ENCODE data around the gene GRK6.

DNA sequence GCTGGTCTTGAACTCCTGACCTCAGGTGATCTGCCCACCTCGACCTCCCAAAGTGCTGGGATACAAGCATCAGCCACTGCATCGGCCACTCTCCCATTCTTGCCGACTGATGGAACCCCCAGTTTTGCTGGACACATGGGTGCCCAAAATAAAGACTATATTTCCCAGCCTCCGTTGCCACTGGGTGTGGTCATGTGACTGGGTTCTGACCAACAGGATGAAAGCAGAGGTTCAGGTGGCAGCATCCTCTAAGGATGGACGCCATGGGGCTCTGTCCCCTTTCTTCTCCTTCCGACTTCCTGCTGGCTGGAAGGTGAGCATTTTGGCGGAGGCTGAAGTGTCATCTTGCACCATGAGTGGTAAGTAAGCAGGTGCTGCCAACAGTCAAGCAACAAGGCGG is 60.7 kb downstream of the GRK6 start:
- TF ChIP-seq CBX5 (IDR thresholded peaks at IDR 0.05; ENCODE audit: borderline replicate concordance, low read depth) = no peak
- no peak for TF ChIP-seq CBX3 (IDR thresholded peaks at IDR 0.05; ENCODE audit: borderline replicate concordance in 1 of 2, low read length in 2 of 2)
- no peak for TF ChIP-seq CC2D1A (IDR thresholded peaks at IDR 0.05)
- TF ChIP-seq, protein P1, sequence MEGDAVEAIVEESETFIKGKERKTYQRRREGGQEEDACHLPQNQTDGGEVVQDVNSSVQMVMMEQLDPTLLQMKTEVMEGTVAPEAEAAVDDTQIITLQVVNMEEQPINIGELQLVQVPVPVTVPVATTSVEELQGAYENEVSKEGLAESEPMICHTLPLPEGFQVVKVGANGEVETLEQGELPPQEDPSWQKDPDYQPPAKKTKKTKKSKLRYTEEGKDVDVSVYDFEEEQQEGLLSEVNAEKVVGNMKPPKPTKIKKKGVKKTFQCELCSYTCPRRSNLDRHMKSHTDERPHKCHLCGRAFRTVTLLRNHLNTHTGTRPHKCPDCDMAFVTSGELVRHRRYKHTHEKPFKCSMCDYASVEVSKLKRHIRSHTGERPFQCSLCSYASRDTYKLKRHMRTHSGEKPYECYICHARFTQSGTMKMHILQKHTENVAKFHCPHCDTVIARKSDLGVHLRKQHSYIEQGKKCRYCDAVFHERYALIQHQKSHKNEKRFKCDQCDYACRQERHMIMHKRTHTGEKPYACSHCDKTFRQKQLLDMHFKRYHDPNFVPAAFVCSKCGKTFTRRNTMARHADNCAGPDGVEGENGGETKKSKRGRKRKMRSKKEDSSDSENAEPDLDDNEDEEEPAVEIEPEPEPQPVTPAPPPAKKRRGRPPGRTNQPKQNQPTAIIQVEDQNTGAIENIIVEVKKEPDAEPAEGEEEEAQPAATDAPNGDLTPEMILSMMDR (IDR thresholded peaks at IDR 0.05 in 2 of 3, conservative IDR thresholded peaks at IDR 0.05 in 1 of 3; ENCODE audit: insufficient read depth in 2 of 3, low read depth in 1 of 3, low read length in 3 of 3) = no peak

All from K562 (cell line).